Measurements from ENCODE around the gene NCBP2. TPM values are rescaled to one million over a fixed set of nuclear protein-coding genes. Genes with fewer than 3 reads are reported as not detected.

Gene NCBP2
- polyA plus RNA-seq, 1 of the 3 experiments (the other 2 are of a cell fraction), result 128 TPM

GRCh38 chr3:196985954-196986885 is 43.9 kb upstream of the NCBP2 start:
- WGBS (ENCODE audit: low lambda C conversion rate), result 74% methylated on average over 8 of the region's 9 CpGs
- POLR2A ChIA-PET, result no interaction called here
- CTCF ChIA-PET, result interaction anchor here (0.7 to 1.0 kb wide), 2 partner anchors 8 to 17 kb away, joined by 3 read pairs; no protein-coding TSS in a partner anchor

GRCh38 chr3:196985298-196985697 is 43.0 kb upstream of the NCBP2 start:
- TF ChIP-seq RXRA (IDR thresholded peaks at IDR 0.05; ENCODE audit: borderline replicate concordance, low read depth) (no peak), RFX5 (IDR thresholded peaks at IDR 0.05; ENCODE audit: low read length) (no peak), SMC3 (IDR thresholded peaks at IDR 0.05; ENCODE audit: low read depth, low read length) (no peak), IRF3 (IDR thresholded peaks at IDR 0.05; ENCODE audit: low read depth, low read length) (no peak), POLR2AphosphoS5 (IDR thresholded peaks at IDR 0.05; ENCODE audit: low read depth, low read length) (no peak), GATA2 (CRISPR knock-in tag; IDR thresholded peaks at IDR 0.05) (no peak), EP300 (IDR thresholded peaks at IDR 0.05; ENCODE audit: borderline replicate concordance in 1 of 2, low read depth in 1 of 2, low read length in 1 of 2) (no peak)

More at GRCh38 chr3:196985954-196986885, 43.9 kb upstream of the NCBP2 start:
- Histone ChIP-seq H3F3A (replicated peaks; ENCODE audit: insufficient read depth) (no peaks in the 10 kb centered on the region), H2AFZ (ENCODE audit: low read depth) (no peak overlapping the region), H3K27me3 (ENCODE audit: insufficient read depth) (no peaks in the 10 kb centered on the region; the same call in 1 of the 2 replicates), H3K36me3 (replicated peaks in 1 of 2; ENCODE audit: control insufficient read depth in 1 of 2, insufficient read depth in 2 of 2, low read length in 1 of 2) (no peaks in the 10 kb centered on the region), H3K27ac (ENCODE audit: low read depth in 2 of 2, low read length in 1 of 2) (no peak overlapping the region), H3K9ac (no peak overlapping the region), H3K4me3 (ENCODE audit: low read depth in 2 of 2, low read length in 1 of 2) (no peak overlapping the region), H3K4me1 (ENCODE audit: control insufficient read depth in 1 of 2, insufficient read depth in 2 of 2, low read depth in 1 of 2, low read length in 1 of 2) (peaks cover 0 to 11% of the 10 kb centered on the region in 2 experiments; a peak in 1 of 4 replicates), H3K79me2 (ENCODE audit: insufficient read depth) (no peaks in the 10 kb centered on the region), H3K4me2 (no peak overlapping the region), H3K9me2 (no peaks in the 10 kb centered on the region), H3K9me3 (peaks cover 4% of the 10 kb centered on the region; the same call in 1 of the 2 replicates), H4K20me1 (ENCODE audit: insufficient read depth) (no peaks in the 10 kb centered on the region)
- TF ChIP-seq CTCF (IDR thresholded peaks at IDR 0.05) (peak; percentile 30), MEF2A (IDR thresholded peaks at IDR 0.05; ENCODE audit: borderline replicate concordance, low read depth) (no peak)
- no peak for DNase-seq

More at GRCh38 chr3:196985298-196985697, 43.0 kb upstream of the NCBP2 start:
- CTCF ChIA-PET, result interaction anchor here (0.8 to 1.2 kb wide), 2 partner anchors 44 to 202 kb away, joined by 3 to 4 read pairs; partner anchors contain the start of gene MELTF
- H4K20me1 ChIP-seq (ENCODE audit: insufficient read depth), result no peaks in the 10 kb centered on the region
- no peak overlapping the region for H3K9ac ChIP-seq
- no peaks in the 10 kb centered on the region for H3K36me3 ChIP-seq (replicated peaks in 1 of 2; ENCODE audit: control insufficient read depth in 1 of 2, insufficient read depth in 2 of 2, low read length in 1 of 2)
- H3K79me2 ChIP-seq (ENCODE audit: insufficient read depth), result no peaks in the 10 kb centered on the region
- POLR2A ChIA-PET, result no interaction called here
- H3K9me2 ChIP-seq, result no peaks in the 10 kb centered on the region
- H3K27ac ChIP-seq (ENCODE audit: low read depth in 2 of 2, low read length in 1 of 2), result no peak overlapping the region
- no peak for DNase-seq
- no peak overlapping the region for H3K4me3 ChIP-seq (ENCODE audit: low read depth in 2 of 2, low read length in 1 of 2)
- no peak overlapping the region for H3K4me2 ChIP-seq
- 47% methylated on average over 3 of the region's 6 CpGs for WGBS (ENCODE audit: low lambda C conversion rate)
- H3K4me1 ChIP-seq (ENCODE audit: control insufficient read depth in 1 of 2, insufficient read depth in 2 of 2, low read depth in 1 of 2, low read length in 1 of 2), result peaks cover 0 to 11% of the 10 kb centered on the region in 2 experiments; a peak in 1 of 4 replicates
- H3K9me3 ChIP-seq, result peaks cover 4% of the 10 kb centered on the region; the same call in 1 of the 2 replicates
- H3F3A ChIP-seq (replicated peaks; ENCODE audit: insufficient read depth), result no peaks in the 10 kb centered on the region
- H3K27me3 ChIP-seq (ENCODE audit: insufficient read depth), result no peaks in the 10 kb centered on the region; the same call in 1 of the 2 replicates
- H2AFZ ChIP-seq (ENCODE audit: low read depth), result no peak overlapping the region

All from SK-N-SH (cell line).